Renal cortex interstitium (tissue), 11 donors: ENCODE measurements around the gene BLOC1S1. TPM values are rescaled to one million over a fixed set of nuclear protein-coding genes. Genes with fewer than 3 reads are reported as not detected.

ENCODE experiments used
- DNase-seq, 11 donors: peaks; one replicate each; pipeline ENCODE4 v3.0.0-alpha.2; 2013; ENCODE audit warnings: low read depth in 9 of 11, low spot score in 4 of 11; ENCODE audit errors: extremely low read depth in 1 of 11
- polyA plus RNA-seq, 3 donors: library from polyadenylated mRNA; unstranded; fragments of 120-200 nt; gene quantifications; one replicate each; pipeline ENCODE4 v1.2.1, GENCODE V29; 2013; ENCODE audit not compliant: insufficient read length in 3 of 3

Gene BLOC1S1
- polyA plus RNA-seq, 3 donors = 102 to 143 (median 110) TPM

- no peak for DNase-seq
Observed at GRCh38 chr12:55704824-55705718, 10.8 kb upstream of the BLOC1S1 start.

GRCh38 chr12:55705782-55706402 lies 10.0 kb upstream of the BLOC1S1 start:
- no peak for DNase-seq

- no peak for DNase-seq
Observed at GRCh38 chr12:55706568-55707218, 9.2 kb upstream of the BLOC1S1 start.

- no peak for DNase-seq
Observed at GRCh38 chr12:55707219-55707671, 8.6 kb upstream of the BLOC1S1 start.

- peak in 3 of 11 donors; percentile 63 to 66 (median 65) for DNase-seq
Observed at GRCh38 chr12:55707841-55708694, 7.8 kb upstream of the BLOC1S1 start, which contains the start of gene ITGA7. ITGA7 (minus strand) TSS chr12:55707904; CDS start chr12:55707682, 222 bp downstream.

- no peak for DNase-seq
Observed at GRCh38 chr12:55708695-55709233, 7.1 kb upstream of the BLOC1S1 start.

- peak in 1 of 11 donors; percentile 64 for DNase-seq
Observed at GRCh38 chr12:55711786-55712553, 3.9 kb upstream of the BLOC1S1 start.

GRCh38 chr12:55712700-55713415 lies 3.0 kb upstream of the BLOC1S1 start:
- DNase-seq = no peak

GRCh38 chr12:55713721-55714120 lies 2.1 kb upstream of the BLOC1S1 start:
- no peak for DNase-seq

GRCh38 chr12:55715169-55715764 lies 579 bp upstream of the BLOC1S1 start:
- DNase-seq = no peak

GRCh38 chr12:55716582-55716957 lies 724 bp downstream of the BLOC1S1 start:
- DNase-seq = no peak

- no peak for DNase-seq
Observed at GRCh38 chr12:55717011-55718007, 1.5 kb downstream of the BLOC1S1 start.

- no peak for DNase-seq
Observed at GRCh38 chr12:55718015-55718414, 2.2 kb downstream of the BLOC1S1 start.

- no peak for DNase-seq
Observed at GRCh38 chr12:55718624-55719275, 2.9 kb downstream of the BLOC1S1 start.

- no peak for DNase-seq
Observed at GRCh38 chr12:55719371-55719770, 3.5 kb downstream of the BLOC1S1 start.
